Measurements from ENCODE around the gene DDIAS.
"Not testable (repeated sequence)": the region's sequence is repeated elsewhere in the genome, so short reads cannot be mapped to it uniquely, and the experiment has no call there.

The DDIAS gene

GRCh38 chr11:82959987-82960778 lies 58.6 kb downstream of the DDIAS start:
- H3K4me3 ChIP-seq (ENCODE audit: low read length): peak overlapping the region; percentile 39; the same call in 1 of the 2 replicates
- TF ChIP-seq ZNF274 (IDR thresholded peaks at IDR 0.05; ENCODE audit: low read depth, low read length): no peak

GRCh38 chr11:82960779-82961143 lies 59.2 kb downstream of the DDIAS start:
- peak overlapping the region; percentile 44; the same call in 1 of the 2 replicates for H3K4me3 ChIP-seq (ENCODE audit: low read length)
- TF ChIP-seq ZNF274 (IDR thresholded peaks at IDR 0.05; ENCODE audit: low read depth, low read length): no peak

- H3K4me3 ChIP-seq (ENCODE audit: low read length): not testable (repeated sequence)
Observed at GRCh38 chr11:82962021-82962420, 60.5 kb downstream of the DDIAS start.

- no peak overlapping the region for H3K4me3 ChIP-seq (ENCODE audit: low read length)
- TF ChIP-seq ZNF274 (IDR thresholded peaks at IDR 0.05; ENCODE audit: low read depth, low read length): no peak
Observed at GRCh38 chr11:82967381-82967780, 65.8 kb downstream of the DDIAS start.

GRCh38 chr11:82969811-82970210 lies 68.3 kb downstream of the DDIAS start:
- no peak overlapping the region for H3K4me3 ChIP-seq (ENCODE audit: low read length)

GRCh38 chr11:82970507-82971083 lies 69.1 kb downstream of the DDIAS start:
- peak overlapping the region; percentile 95 for H3K4me3 ChIP-seq (ENCODE audit: low read length)

More at GRCh38 chr11:82969811-82970210, 68.3 kb downstream of the DDIAS start:
- no peak for TF ChIP-seq ZNF274 (IDR thresholded peaks at IDR 0.05; ENCODE audit: low read depth, low read length)

GRCh38 chr11:82971519-82971946 lies 70.0 kb downstream of the DDIAS start:
- H3K4me3 ChIP-seq (ENCODE audit: low read length): not testable (repeated sequence)

- no peak overlapping the region; the same call in 1 of the 2 replicates for H3K4me3 ChIP-seq (ENCODE audit: low read length)
- no peak for TF ChIP-seq ZNF274 (IDR thresholded peaks at IDR 0.05; ENCODE audit: low read depth, low read length)
Observed at GRCh38 chr11:82972103-82972502, 70.6 kb downstream of the DDIAS start.

- TF ChIP-seq ZNF274 (IDR thresholded peaks at IDR 0.05; ENCODE audit: low read depth, low read length): no peak
- no peak overlapping the region for H3K4me3 ChIP-seq (ENCODE audit: low read length)
Observed at GRCh38 chr11:82974135-82974534, 72.6 kb downstream of the DDIAS start.

- no peak for TF ChIP-seq ZNF274 (IDR thresholded peaks at IDR 0.05; ENCODE audit: low read depth, low read length)
- no peak overlapping the region for H3K4me3 ChIP-seq (ENCODE audit: low read length)
Observed at GRCh38 chr11:82974851-82975250, 73.3 kb downstream of the DDIAS start.

- H3K4me3 ChIP-seq (ENCODE audit: low read length): no peak overlapping the region
- TF ChIP-seq ZNF274 (IDR thresholded peaks at IDR 0.05; ENCODE audit: low read depth, low read length): no peak
Observed at GRCh38 chr11:82975882-82976281, 74.3 kb downstream of the DDIAS start.

- H3K4me3 ChIP-seq (ENCODE audit: low read length): no peak overlapping the region
- TF ChIP-seq ZNF274 (IDR thresholded peaks at IDR 0.05; ENCODE audit: low read depth, low read length): no peak
Observed at GRCh38 chr11:82976786-82977185, 75.2 kb downstream of the DDIAS start.

GRCh38 chr11:82978422-82979099 lies 77.0 kb downstream of the DDIAS start:
- H3K4me3 ChIP-seq (ENCODE audit: low read length): no peak overlapping the region
- TF ChIP-seq ZNF274 (IDR thresholded peaks at IDR 0.05; ENCODE audit: low read depth, low read length): no peak

- TF ChIP-seq ZNF274 (IDR thresholded peaks at IDR 0.05; ENCODE audit: low read depth, low read length): no peak
- no peak overlapping the region for H3K4me3 ChIP-seq (ENCODE audit: low read length)
Observed at GRCh38 chr11:82979824-82980223, 78.3 kb downstream of the DDIAS start.

GRCh38 chr11:82980292-82980691 lies 78.8 kb downstream of the DDIAS start:
- no peak for TF ChIP-seq ZNF274 (IDR thresholded peaks at IDR 0.05; ENCODE audit: low read depth, low read length)
- no peak overlapping the region for H3K4me3 ChIP-seq (ENCODE audit: low read length)
